ENCODE results near the gene NPPB.

DNA sequence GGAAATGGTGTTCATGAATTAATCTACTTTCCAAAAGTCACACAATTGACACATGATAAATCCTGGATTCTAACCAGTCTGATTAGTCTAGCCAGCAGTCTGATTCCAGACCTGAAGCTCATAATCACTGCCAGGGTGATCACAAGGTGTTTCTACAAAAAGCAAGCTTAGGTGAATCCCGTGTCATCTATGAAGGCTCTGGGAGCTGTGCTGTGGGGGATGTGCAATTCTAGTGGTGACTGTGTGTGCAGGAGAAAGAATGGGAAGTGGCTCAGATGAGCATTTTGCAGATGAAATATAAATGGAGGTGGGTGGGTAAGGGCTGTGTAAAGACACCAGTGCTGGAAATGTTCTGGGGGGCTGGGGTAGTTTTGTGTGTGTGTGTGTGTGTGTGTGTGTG is 1.8 kb upstream of the NPPB start:
- TF ChIP-seq, protein P1, sequence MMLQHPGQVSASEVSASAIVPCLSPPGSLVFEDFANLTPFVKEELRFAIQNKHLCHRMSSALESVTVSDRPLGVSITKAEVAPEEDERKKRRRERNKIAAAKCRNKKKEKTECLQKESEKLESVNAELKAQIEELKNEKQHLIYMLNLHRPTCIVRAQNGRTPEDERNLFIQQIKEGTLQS (CRISPR knock-in tag; conservative IDR thresholded peaks at IDR 0.05) = no peak
- TF ChIP-seq, protein P2, sequence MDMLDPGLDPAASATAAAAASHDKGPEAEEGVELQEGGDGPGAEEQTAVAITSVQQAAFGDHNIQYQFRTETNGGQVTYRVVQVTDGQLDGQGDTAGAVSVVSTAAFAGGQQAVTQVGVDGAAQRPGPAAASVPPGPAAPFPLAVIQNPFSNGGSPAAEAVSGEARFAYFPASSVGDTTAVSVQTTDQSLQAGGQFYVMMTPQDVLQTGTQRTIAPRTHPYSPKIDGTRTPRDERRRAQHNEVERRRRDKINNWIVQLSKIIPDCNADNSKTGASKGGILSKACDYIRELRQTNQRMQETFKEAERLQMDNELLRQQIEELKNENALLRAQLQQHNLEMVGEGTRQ (CRISPR knock-in tag; IDR thresholded peaks at IDR 0.05) = no peak
- TF ChIP-seq, protein P3, sequence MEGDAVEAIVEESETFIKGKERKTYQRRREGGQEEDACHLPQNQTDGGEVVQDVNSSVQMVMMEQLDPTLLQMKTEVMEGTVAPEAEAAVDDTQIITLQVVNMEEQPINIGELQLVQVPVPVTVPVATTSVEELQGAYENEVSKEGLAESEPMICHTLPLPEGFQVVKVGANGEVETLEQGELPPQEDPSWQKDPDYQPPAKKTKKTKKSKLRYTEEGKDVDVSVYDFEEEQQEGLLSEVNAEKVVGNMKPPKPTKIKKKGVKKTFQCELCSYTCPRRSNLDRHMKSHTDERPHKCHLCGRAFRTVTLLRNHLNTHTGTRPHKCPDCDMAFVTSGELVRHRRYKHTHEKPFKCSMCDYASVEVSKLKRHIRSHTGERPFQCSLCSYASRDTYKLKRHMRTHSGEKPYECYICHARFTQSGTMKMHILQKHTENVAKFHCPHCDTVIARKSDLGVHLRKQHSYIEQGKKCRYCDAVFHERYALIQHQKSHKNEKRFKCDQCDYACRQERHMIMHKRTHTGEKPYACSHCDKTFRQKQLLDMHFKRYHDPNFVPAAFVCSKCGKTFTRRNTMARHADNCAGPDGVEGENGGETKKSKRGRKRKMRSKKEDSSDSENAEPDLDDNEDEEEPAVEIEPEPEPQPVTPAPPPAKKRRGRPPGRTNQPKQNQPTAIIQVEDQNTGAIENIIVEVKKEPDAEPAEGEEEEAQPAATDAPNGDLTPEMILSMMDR (IDR thresholded peaks at IDR 0.05) = no peak
- no peak for TF ChIP-seq ZBTB21 (CRISPR knock-in tag; IDR thresholded peaks at IDR 0.05; ENCODE audit: borderline replicate concordance)
- no peak for TF ChIP-seq FOXJ3 (CRISPR knock-in tag; IDR thresholded peaks at IDR 0.05; ENCODE audit: borderline replicate concordance)
- TF ChIP-seq, protein P4, sequence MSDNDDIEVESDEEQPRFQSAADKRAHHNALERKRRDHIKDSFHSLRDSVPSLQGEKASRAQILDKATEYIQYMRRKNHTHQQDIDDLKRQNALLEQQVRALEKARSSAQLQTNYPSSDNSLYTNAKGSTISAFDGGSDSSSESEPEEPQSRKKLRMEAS (CRISPR knock-in tag; IDR thresholded peaks at IDR 0.05) = no peak
- TF ChIP-seq NFYB (CRISPR knock-in tag; conservative IDR thresholded peaks at IDR 0.05; ENCODE audit: low read depth) = no peak
- no peak for TF ChIP-seq RELA (CRISPR knock-in tag; IDR thresholded peaks at IDR 0.05; ENCODE audit: borderline replicate concordance)
- TF ChIP-seq ETV6 (CRISPR knock-in tag; IDR thresholded peaks at IDR 0.05) = no peak
- no peak for TF ChIP-seq FOXP1 (CRISPR knock-in tag; IDR thresholded peaks at IDR 0.05; ENCODE audit: borderline replicate concordance)

All from WTC11 (cell line).